HEK293 (cell line): ENCODE results near the gene BCAN.

Experiments used
- HIC1 ChIP-seq: fragments of 450-650 bp; formaldehyde crosslinking; IDR thresholded peaks from 2 replicates; pipeline ENCODE4 v1.5.1; 2016; ENCODE audit warnings: missing biosample characterization, missing genetic modification characterization
- KLF1 ChIP-seq: fragments of 450-650 bp; formaldehyde crosslinking; IDR thresholded peaks from 2 replicates; pipeline ENCODE4 v1.5.1; 2016; ENCODE audit warnings: missing biosample characterization, missing genetic modification characterization
- OVOL3 ChIP-seq: fragments of 450-650 bp; formaldehyde crosslinking; IDR thresholded peaks from 2 replicates; pipeline ENCODE4 v1.5.1; 2016; ENCODE audit warnings: missing biosample characterization, missing genetic modification characterization
- SALL2 ChIP-seq: fragments of 450-650 bp; formaldehyde crosslinking; IDR thresholded peaks from 2 replicates; pipeline ENCODE4 v1.5.0; 2017; ENCODE audit warnings: missing biosample characterization, mild to moderate bottlenecking, missing genetic modification characterization, borderline replicate concordance
- SP3 ChIP-seq: fragments of 450-650 bp; formaldehyde crosslinking; IDR thresholded peaks from 2 replicates; pipeline ENCODE4 v1.5.1; 2016; ENCODE audit warnings: missing biosample characterization, missing genetic modification characterization
- TCF7L2 ChIP-seq: IDR thresholded peaks from 2 replicates; pipeline ENCODE4 v1.6.1; 2011; ENCODE audit warnings: low read depth, mild to moderate bottlenecking, inconsistent platforms, low read length, moderate library complexity, borderline replicate concordance
- ZNF10 ChIP-seq: fragments of 450-650 bp; formaldehyde crosslinking; IDR thresholded peaks from 2 replicates; pipeline ENCODE4 v1.5.1; 2017; ENCODE audit warnings: missing biosample characterization, missing genetic modification characterization
- ZNF133 ChIP-seq: fragments of 450-650 bp; formaldehyde crosslinking; IDR thresholded peaks from 2 replicates; pipeline ENCODE4 v1.5.1; 2016; ENCODE audit warnings: missing biosample characterization, missing genetic modification characterization
- ZNF146 ChIP-seq: fragments of 450-650 bp; formaldehyde crosslinking; IDR thresholded peaks from 2 replicates; pipeline ENCODE4 v1.5.1; 2016; ENCODE audit warnings: missing biosample characterization, missing genetic modification characterization
- ZNF239 ChIP-seq: fragments of 450-650 bp; formaldehyde crosslinking; IDR thresholded peaks from 2 replicates; pipeline ENCODE4 v1.5.1; 2016; ENCODE audit warnings: missing biosample characterization, missing genetic modification characterization
- ZNF311 ChIP-seq: fragments of 450-650 bp; formaldehyde crosslinking; IDR thresholded peaks from 2 replicates; pipeline ENCODE4 v1.5.1; 2017; ENCODE audit warnings: missing biosample characterization, missing genetic modification characterization, borderline replicate concordance
- ZNF341 ChIP-seq: fragments of 450-650 bp; formaldehyde crosslinking; IDR thresholded peaks from 2 replicates; pipeline ENCODE4; 2016; ENCODE audit warnings: low read depth, missing biosample characterization, missing genetic modification characterization
- ZNF362 ChIP-seq: fragments of 450-650 bp; formaldehyde crosslinking; IDR thresholded peaks from 2 replicates; pipeline ENCODE4 v1.5.1; 2016; ENCODE audit warnings: missing biosample characterization, missing genetic modification characterization
- ZNF521 ChIP-seq: fragments of 450-650 bp; formaldehyde crosslinking; IDR thresholded peaks from 2 replicates; pipeline ENCODE4 v1.5.1; 2017; ENCODE audit warnings: missing biosample characterization, mild to moderate bottlenecking, missing genetic modification characterization
- ZNF596 ChIP-seq: fragments of 450-650 bp; IDR thresholded peaks from 2 replicates; pipeline ENCODE4 v1.5.0; 2018; ENCODE audit warnings: missing biosample characterization, mild to moderate bottlenecking, missing genetic modification characterization, moderate library complexity
- ZNF624 ChIP-seq: fragments of 450-650 bp; formaldehyde crosslinking; IDR thresholded peaks from 2 replicates; pipeline ENCODE4 v1.5.1; 2017; ENCODE audit warnings: missing biosample characterization, missing genetic modification characterization
- ZNF626 ChIP-seq: fragments of 450-650 bp; sonication (Bioruptor Pico); formaldehyde crosslinking; IDR thresholded peaks from 2 replicates; pipeline ENCODE4 v1.5.1; 2018; ENCODE audit warnings: missing biosample characterization, missing genetic modification characterization, inconsistent platforms
- ZNF670 ChIP-seq: fragments of 450-650 bp; formaldehyde crosslinking; IDR thresholded peaks from 2 replicates; pipeline ENCODE4 v1.5.1; 2016; ENCODE audit warnings: missing biosample characterization, missing genetic modification characterization, low read depth
- ZNF791 ChIP-seq: fragments of 450-650 bp; formaldehyde crosslinking; IDR thresholded peaks from 2 replicates; pipeline ENCODE4 v1.5.1; 2016; ENCODE audit warnings: missing biosample characterization, missing genetic modification characterization
- ZNF830 ChIP-seq: fragments of 450-650 bp; IDR thresholded peaks from 2 replicates; pipeline ENCODE4 v1.5.0; 2018; ENCODE audit warnings: missing biosample characterization, missing genetic modification characterization, low read depth, mild to moderate bottlenecking, moderate library complexity
- ZSCAN5A ChIP-seq: fragments of 450-650 bp; formaldehyde crosslinking; IDR thresholded peaks from 2 replicates; pipeline ENCODE4 v1.5.1; 2016; ENCODE audit warnings: missing biosample characterization, missing genetic modification characterization
- TF ChIP-seq, protein P1 (sequence below): fragments of 450-650 bp; formaldehyde crosslinking; IDR thresholded peaks from 2 replicates; pipeline ENCODE4 v1.5.1; 2016; ENCODE audit warnings: missing biosample characterization, missing genetic modification characterization
- TF ChIP-seq, protein P2 (sequence below): fragments of 450-650 bp; formaldehyde crosslinking; conservative IDR thresholded peaks from 2 replicates; pipeline ENCODE4 v1.5.1; 2016; ENCODE audit warnings: low read depth, missing biosample characterization, missing genetic modification characterization
- TF ChIP-seq, protein P3 (sequence below): fragments of 450-650 bp; formaldehyde crosslinking; IDR thresholded peaks from 2 replicates; pipeline ENCODE4 v1.5.1; 2016; ENCODE audit warnings: missing biosample characterization, missing genetic modification characterization

The BCAN gene

DNA sequence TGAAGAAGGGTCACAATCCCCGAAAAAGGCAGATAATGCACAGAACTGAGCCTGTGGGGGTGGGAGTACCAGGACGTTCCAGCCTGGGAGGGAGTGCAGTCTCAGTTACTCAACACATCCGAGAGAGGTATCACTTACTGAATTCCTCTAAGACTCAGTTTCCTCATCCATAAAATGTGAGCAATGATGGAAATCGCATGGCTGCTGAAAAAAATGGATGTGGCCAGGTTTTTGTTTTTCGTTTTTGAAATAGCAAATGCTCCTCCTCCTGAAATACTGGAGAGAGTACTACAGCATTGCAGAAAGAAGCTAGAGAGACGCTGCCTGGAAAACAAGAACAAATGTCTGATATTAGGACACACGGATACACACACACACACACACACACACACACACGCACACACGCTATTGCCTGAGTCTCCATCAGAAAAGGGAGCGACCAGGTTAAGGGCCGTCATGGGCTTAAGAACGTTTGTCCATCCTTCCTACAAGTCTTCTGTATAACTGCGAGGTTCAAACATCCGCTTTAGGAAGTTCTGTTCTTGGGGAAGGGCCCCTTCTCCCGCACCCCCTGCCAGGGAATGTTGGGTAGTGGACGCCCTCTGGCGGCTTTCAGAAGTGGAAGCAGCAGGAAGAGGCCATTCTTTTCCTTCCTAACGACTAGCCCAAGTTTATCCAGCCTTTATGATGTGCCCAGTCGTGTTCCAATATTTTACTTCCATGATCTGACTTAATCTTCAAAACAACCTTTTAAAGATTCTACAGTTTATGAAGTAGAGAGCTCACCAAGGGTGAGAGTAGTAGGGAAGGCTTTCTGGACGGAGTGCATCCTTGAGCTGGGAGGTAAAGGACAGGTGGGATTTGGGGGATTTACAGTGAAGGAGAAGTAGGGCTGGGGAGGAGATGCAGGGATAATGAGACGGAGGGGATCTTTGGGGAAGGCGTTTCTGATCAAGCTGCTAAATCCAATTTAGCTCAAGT lies 36.0 kb downstream of the BCAN start (continued):
- TF ChIP-seq, protein P1, sequence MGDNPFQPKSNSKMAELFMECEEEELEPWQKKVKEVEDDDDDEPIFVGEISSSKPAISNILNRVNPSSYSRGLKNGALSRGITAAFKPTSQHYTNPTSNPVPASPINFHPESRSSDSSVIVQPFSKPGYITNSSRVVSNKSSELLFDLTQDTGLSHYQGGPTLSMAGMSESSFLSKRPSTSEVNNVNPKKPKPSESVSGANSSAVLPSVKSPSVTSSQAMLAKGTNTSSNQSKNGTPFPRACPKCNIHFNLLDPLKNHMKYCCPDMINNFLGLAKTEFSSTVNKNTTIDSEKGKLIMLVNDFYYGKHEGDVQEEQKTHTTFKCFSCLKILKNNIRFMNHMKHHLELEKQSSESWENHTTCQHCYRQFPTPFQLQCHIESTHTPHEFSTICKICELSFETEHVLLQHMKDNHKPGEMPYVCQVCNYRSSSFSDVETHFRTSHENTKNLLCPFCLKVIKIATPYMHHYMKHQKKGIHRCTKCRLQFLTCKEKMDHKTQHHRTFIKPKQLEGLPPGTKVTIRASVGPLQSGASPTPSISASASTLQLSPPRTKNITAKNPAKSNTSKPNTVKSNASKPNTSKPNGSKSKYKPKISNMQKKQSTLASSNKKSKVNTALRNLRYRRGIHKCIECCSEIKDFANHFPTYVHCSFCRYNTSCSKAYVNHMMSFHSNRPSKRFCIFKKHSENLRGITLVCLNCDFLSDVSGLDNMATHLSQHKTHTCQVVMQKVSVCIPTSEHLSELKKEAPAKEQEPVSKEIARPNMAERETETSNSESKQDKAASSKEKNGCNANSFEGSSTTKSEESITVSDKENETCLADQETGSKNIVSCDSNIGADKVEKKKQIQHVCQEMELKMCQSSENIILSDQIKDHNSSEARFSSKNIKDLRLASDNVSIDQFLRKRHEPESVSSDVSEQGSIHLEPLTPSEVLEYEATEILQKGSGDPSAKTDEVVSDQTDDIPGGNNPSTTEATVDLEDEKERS (tag by site-specific recombination): no peak
- TF ChIP-seq, protein P2, sequence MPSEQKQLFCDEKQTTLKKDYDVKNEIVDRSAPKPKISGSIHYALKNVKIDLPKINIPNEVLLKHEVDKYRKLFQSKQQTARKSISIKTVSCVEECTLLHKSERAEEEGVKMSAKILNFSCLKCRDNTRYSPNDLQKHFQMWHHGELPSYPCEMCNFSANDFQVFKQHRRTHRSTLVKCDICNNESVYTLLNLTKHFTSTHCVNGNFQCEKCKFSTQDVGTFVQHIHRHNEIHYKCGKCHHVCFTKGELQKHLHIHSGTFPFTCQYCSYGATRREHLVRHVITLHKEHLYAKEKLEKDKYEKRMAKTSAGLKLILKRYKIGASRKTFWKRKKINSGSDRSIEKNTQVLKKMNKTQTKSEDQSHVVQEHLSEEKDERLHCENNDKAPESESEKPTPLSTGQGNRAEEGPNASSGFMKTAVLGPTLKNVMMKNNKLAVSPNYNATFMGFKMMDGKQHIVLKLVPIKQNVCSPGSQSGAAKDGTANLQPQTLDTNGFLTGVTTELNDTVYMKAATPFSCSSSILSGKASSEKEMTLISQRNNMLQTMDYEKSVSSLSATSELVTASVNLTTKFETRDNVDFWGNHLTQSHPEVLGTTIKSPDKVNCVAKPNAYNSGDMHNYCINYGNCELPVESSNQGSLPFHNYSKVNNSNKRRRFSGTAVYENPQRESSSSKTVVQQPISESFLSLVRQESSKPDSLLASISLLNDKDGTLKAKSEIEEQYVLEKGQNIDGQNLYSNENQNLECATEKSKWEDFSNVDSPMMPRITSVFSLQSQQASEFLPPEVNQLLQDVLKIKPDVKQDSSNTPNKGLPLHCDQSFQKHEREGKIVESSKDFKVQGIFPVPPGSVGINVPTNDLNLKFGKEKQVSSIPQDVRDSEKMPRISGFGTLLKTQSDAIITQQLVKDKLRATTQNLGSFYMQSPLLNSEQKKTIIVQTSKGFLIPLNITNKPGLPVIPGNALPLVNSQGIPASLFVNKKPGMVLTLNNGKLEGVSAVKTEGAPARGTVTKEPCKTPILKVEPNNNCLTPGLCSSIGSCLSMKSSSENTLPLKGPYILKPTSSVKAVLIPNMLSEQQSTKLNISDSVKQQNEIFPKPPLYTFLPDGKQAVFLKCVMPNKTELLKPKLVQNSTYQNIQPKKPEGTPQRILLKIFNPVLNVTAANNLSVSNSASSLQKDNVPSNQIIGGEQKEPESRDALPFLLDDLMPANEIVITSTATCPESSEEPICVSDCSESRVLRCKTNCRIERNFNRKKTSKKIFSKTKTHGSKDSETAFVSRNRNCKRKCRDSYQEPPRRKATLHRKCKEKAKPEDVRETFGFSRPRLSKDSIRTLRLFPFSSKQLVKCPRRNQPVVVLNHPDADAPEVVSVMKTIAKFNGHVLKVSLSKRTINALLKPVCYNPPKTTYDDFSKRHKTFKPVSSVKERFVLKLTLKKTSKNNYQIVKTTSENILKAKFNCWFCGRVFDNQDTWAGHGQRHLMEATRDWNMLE (tag by site-specific recombination): no peak
- TF ChIP-seq ZNF239: no peak
- TF ChIP-seq ZNF624 (tag by site-specific recombination): no peak
- TF ChIP-seq OVOL3 (tag by site-specific recombination): no peak
- TF ChIP-seq ZNF311 (tag by site-specific recombination): no peak
- TF ChIP-seq TCF7L2: no peak
- no peak for TF ChIP-seq ZNF341
- no peak for TF ChIP-seq KLF1
- TF ChIP-seq, protein P3, sequence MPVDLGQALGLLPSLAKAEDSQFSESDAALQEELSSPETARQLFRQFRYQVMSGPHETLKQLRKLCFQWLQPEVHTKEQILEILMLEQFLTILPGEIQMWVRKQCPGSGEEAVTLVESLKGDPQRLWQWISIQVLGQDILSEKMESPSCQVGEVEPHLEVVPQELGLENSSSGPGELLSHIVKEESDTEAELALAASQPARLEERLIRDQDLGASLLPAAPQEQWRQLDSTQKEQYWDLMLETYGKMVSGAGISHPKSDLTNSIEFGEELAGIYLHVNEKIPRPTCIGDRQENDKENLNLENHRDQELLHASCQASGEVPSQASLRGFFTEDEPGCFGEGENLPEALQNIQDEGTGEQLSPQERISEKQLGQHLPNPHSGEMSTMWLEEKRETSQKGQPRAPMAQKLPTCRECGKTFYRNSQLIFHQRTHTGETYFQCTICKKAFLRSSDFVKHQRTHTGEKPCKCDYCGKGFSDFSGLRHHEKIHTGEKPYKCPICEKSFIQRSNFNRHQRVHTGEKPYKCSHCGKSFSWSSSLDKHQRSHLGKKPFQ: no peak
- no peak for TF ChIP-seq ZNF791
- no peak for TF ChIP-seq ZNF362 (tag by site-specific recombination)
- no peak for TF ChIP-seq ZNF596 (tag by site-specific recombination)
- no peak for TF ChIP-seq ZNF10
- TF ChIP-seq SALL2: no peak
- TF ChIP-seq ZNF830 (tag by site-specific recombination): no peak
- no peak for TF ChIP-seq ZNF626
- TF ChIP-seq SP3: no peak
- no peak for TF ChIP-seq ZNF670 (tag by site-specific recombination)
- TF ChIP-seq ZNF133 (tag by site-specific recombination): no peak
- peak; percentile 56; the same call in 1 of the 2 replicates for TF ChIP-seq ZSCAN5A (tag by site-specific recombination)
- TF ChIP-seq ZNF146 (tag by site-specific recombination): no peak; the same call in 1 of the 2 replicates
- TF ChIP-seq HIC1 (tag by site-specific recombination): no peak
- TF ChIP-seq ZNF521 (tag by site-specific recombination): no peak
